SJCRH30 (cell line): ENCODE results near the gene MARCHF3. TPM values are rescaled to one million over a fixed set of nuclear protein-coding genes. Genes with fewer than 3 reads are reported as not detected.

Source experiments
- DNase-seq, 2 experiments: peaks; one replicate each; pipeline ENCODE4 v3.0.0-alpha.2; 2015 to 2020
- H3K27ac ChIP-seq: fragments of 250-450 bp; sonication (Bioruptor Pico); 2 replicates; pipeline ENCODE4 v1.5.1; 2020; ENCODE audit warnings: mild to moderate bottlenecking, moderate library complexity
- H3K27me3 ChIP-seq: fragments of 250-450 bp; sonication (Bioruptor Pico); 2 replicates; pipeline ENCODE4 v1.5.1; 2020; ENCODE audit warnings: mild to moderate bottlenecking, moderate library complexity
- H3K36me3 ChIP-seq: fragments of 250-450 bp; sonication (Bioruptor Pico); 2 replicates; pipeline ENCODE4 v1.5.1; 2020; ENCODE audit warnings: mild to moderate bottlenecking, moderate library complexity
- H3K4me1 ChIP-seq: fragments of 250-450 bp; sonication (Bioruptor Pico); 2 replicates; pipeline ENCODE4 v1.5.1; 2020; ENCODE audit warnings: mild to moderate bottlenecking, moderate library complexity
- H3K4me3 ChIP-seq: fragments of 250-450 bp; sonication (Bioruptor Pico); 2 replicates; pipeline ENCODE4 v1.5.1; 2020; ENCODE audit warnings: mild to moderate bottlenecking, moderate library complexity
- H3K9me3 ChIP-seq: fragments of 250-450 bp; sonication (Bioruptor Pico); replicated peaks from 2 replicates; pipeline ENCODE4 v1.5.1; 2020; ENCODE audit warnings: mild to moderate bottlenecking, moderate library complexity
- total RNA-seq: library from RNA; depleted of rRNA; stranded (reverse); fragments of >200 nt; shearing (Covaris generic); gene quantifications from 2 replicates; pipeline ENCODE4 v1.2.3, GENCODE V29; 2014; rRNA removed

The MARCHF3 gene
- total RNA-seq, 1 experiment from 2014 or later, result 40.8 TPM

- Histone ChIP-seq H3K27me3 (no peaks in the 10 kb centered on the region), H3K36me3 (peaks cover 68% of the 10 kb centered on the region), H3K4me1 (no peaks in the 10 kb centered on the region), H3K9me3 (no peaks in the 10 kb centered on the region), H3K27ac (no peak overlapping the region), H3K4me3 (no peak overlapping the region)
- no peak for DNase-seq
These were observed 193.1 kb downstream of the MARCHF3 start for GRCh38 chr5:126837242-126837641.

GRCh38 chr5:126836778-126837177 is 193.6 kb downstream of the MARCHF3 start:
- no peaks in the 10 kb centered on the region for H3K9me3 ChIP-seq
- H3K27ac ChIP-seq, result no peak overlapping the region
- no peaks in the 10 kb centered on the region for H3K4me1 ChIP-seq
- H3K36me3 ChIP-seq, result peaks cover 73% of the 10 kb centered on the region
- DNase-seq, result no peak
- no peak overlapping the region for H3K4me3 ChIP-seq
- no peaks in the 10 kb centered on the region for H3K27me3 ChIP-seq

- peaks cover 92% of the 10 kb centered on the region for H3K36me3 ChIP-seq
- no peaks in the 10 kb centered on the region for H3K27me3 ChIP-seq
- H3K9me3 ChIP-seq, result no peaks in the 10 kb centered on the region
- no peak for DNase-seq
- H3K27ac ChIP-seq, result no peak overlapping the region
- H3K4me1 ChIP-seq, result no peaks in the 10 kb centered on the region
- H3K4me3 ChIP-seq, result no peak overlapping the region
These were observed 199.2 kb downstream of the MARCHF3 start for GRCh38 chr5:126831156-126831555.

GRCh38 chr5:126830061-126830460 is 200.3 kb downstream of the MARCHF3 start:
- Histone ChIP-seq H3K27me3 (no peaks in the 10 kb centered on the region), H3K36me3 (peaks cover 92% of the 10 kb centered on the region), H3K9me3 (no peaks in the 10 kb centered on the region), H3K27ac (no peak overlapping the region), H3K4me3 (no peak overlapping the region), H3K4me1 (no peaks in the 10 kb centered on the region)
- DNase-seq, result no peak

- Histone ChIP-seq H3K4me1 (no peaks in the 10 kb centered on the region), H3K9me3 (no peaks in the 10 kb centered on the region), H3K36me3 (peaks cover 92% of the 10 kb centered on the region), H3K27ac (no peak overlapping the region), H3K27me3 (no peaks in the 10 kb centered on the region), H3K4me3 (no peak overlapping the region)
- no peak for DNase-seq
These were observed 201.3 kb downstream of the MARCHF3 start for GRCh38 chr5:126829098-126829497.

GRCh38 chr5:126826619-126827215 is 203.6 kb downstream of the MARCHF3 start:
- Histone ChIP-seq H3K4me1 (no peaks in the 10 kb centered on the region), H3K36me3 (peaks cover 92% of the 10 kb centered on the region), H3K9me3 (no peaks in the 10 kb centered on the region), H3K4me3 (no peak overlapping the region), H3K27ac (no peak overlapping the region), H3K27me3 (no peaks in the 10 kb centered on the region)
- no peak for DNase-seq

- no peak for DNase-seq
- Histone ChIP-seq H3K4me1 (no peaks in the 10 kb centered on the region), H3K27ac (no peak overlapping the region), H3K27me3 (no peaks in the 10 kb centered on the region), H3K9me3 (no peaks in the 10 kb centered on the region), H3K36me3 (peaks cover 99% of the 10 kb centered on the region), H3K4me3 (no peak overlapping the region)
These were observed 211.1 kb downstream of the MARCHF3 start for GRCh38 chr5:126819253-126819652.

GRCh38 chr5:126818736-126819135 is 211.6 kb downstream of the MARCHF3 start:
- no peak for DNase-seq
- Histone ChIP-seq H3K9me3 (no peaks in the 10 kb centered on the region), H3K4me3 (no peak overlapping the region), H3K4me1 (no peaks in the 10 kb centered on the region), H3K27ac (no peak overlapping the region), H3K36me3 (peaks cover 99% of the 10 kb centered on the region), H3K27me3 (no peaks in the 10 kb centered on the region)

Other genes starting within 250 kb of the MARCHF3 start
- gene C5orf63, start 42.9 kb upstream of the MARCHF3 start, total RNA-seq, result 6.8 and 8.4 TPM in 2 replicates